Calu3 (cell line): ENCODE measurements around the gene CACHD1. TPM values are rescaled to one million over a fixed set of nuclear protein-coding genes. Genes with fewer than 3 reads are reported as not detected.

ENCODE experiments used
- BruUV-seq: library from RNA; stranded (reverse); fragments of 400-500 nt; replicated peaks from 2 replicates; lab custom pipeline; 2021; lab: Mats Ljungman, UMichigan
- CTCF ChIA-PET: fragments of 300-600 bp; sonication (Branson Sonifier 250); formaldehyde crosslinking; loops from one replicate; lab custom pipeline; 2022; ENCODE audit warnings: antibody characterized with exemption; lab: Charles Lee
- DNase-seq: peaks from one replicate; pipeline ENCODE4 v3.0.0; 2022
- H3K27ac Mint-ChIP-seq: one replicate; pipeline ENCODE4 v1.8.0; 2022; ENCODE audit warnings: mixed read lengths; ENCODE audit not compliant: unreplicated experiment
- H3K27me3 Mint-ChIP-seq: one replicate; pipeline ENCODE4 v1.8.0; 2022; ENCODE audit warnings: mixed read lengths; ENCODE audit not compliant: unreplicated experiment
- H3K36me3 Mint-ChIP-seq: one replicate; pipeline ENCODE4 v1.8.0; 2022; ENCODE audit warnings: mild to moderate bottlenecking, moderate library complexity, mixed read lengths; ENCODE audit not compliant: insufficient read depth, unreplicated experiment
- H3K4me1 Mint-ChIP-seq: one replicate; pipeline ENCODE4 v1.8.0; 2022; ENCODE audit warnings: mild to moderate bottlenecking, low read depth, mixed read lengths; ENCODE audit not compliant: unreplicated experiment
- H3K4me3 Mint-ChIP-seq: one replicate; pipeline ENCODE4 v1.8.0; 2022; ENCODE audit warnings: mild to moderate bottlenecking, low read depth, moderate library complexity, mixed read lengths; ENCODE audit not compliant: unreplicated experiment
- H3K9me3 Mint-ChIP-seq: one replicate; pipeline ENCODE4 v1.8.0; 2022; ENCODE audit warnings: low read depth, mixed read lengths; ENCODE audit not compliant: unreplicated experiment
- CTCF ChIP-seq: fragments of 200-600 bp; IDR thresholded peaks from one replicate; pipeline ENCODE4 v1.8.0; 2022; ENCODE audit warnings: antibody characterized with exemption; ENCODE audit not compliant: unreplicated experiment
- intact Hi-C: fragments of 100-400 bp; cut with micrococcal nuclease; formaldehyde crosslinking; loops from one replicate; pipeline ENCODE4 v1.10.0; 2022; ENCODE audit not compliant: unreplicated experiment
- total RNA-seq: library from RNA; stranded (reverse); gene quantifications from 2 replicates; pipeline ENCODE4 v1.2.3, GENCODE V29; 2022

Gene CACHD1
- total RNA-seq, 1 experiment from 2014 or later: 3.5 TPM

- TF ChIP-seq CTCF: no peak
- Mint-ChIP-seq H3K27ac (no peak overlapping the region), H3K36me3 (no peaks in the 10 kb centered on the region), H3K9me3 (no peaks in the 10 kb centered on the region), H3K4me3 (no peak overlapping the region), H3K27me3 (no peaks in the 10 kb centered on the region), H3K4me1 (no peaks in the 10 kb centered on the region)
- no peak for DNase-seq
- CTCF ChIA-PET: interaction anchor here (1.2 kb wide), 1 partner anchor 21 kb away, joined by 4 read pairs; no protein-coding TSS in a partner anchor
- BruUV-seq: no TSS peak
- intact Hi-C loops: no loop called here
Measured at GRCh38 chr1:64495878-64496277, 25.9 kb downstream of the CACHD1 start.

- no peaks in the 10 kb centered on the region for H3K36me3 Mint-ChIP-seq
- no peak for TF ChIP-seq CTCF
- no TSS peak for BruUV-seq
- CTCF ChIA-PET: interaction anchor here (1.2 kb wide), 1 partner anchor 22 kb away, joined by 4 read pairs; no protein-coding TSS in a partner anchor
- H3K4me1 Mint-ChIP-seq: no peaks in the 10 kb centered on the region
- intact Hi-C loops: no loop called here
- no peak overlapping the region for H3K27ac Mint-ChIP-seq
- H3K9me3 Mint-ChIP-seq: no peaks in the 10 kb centered on the region
- no peak overlapping the region for H3K4me3 Mint-ChIP-seq
- no peaks in the 10 kb centered on the region for H3K27me3 Mint-ChIP-seq
- no peak for DNase-seq
Measured at GRCh38 chr1:64496606-64497005, 26.7 kb downstream of the CACHD1 start.

- no TSS peak for BruUV-seq
- intact Hi-C loops: no loop called here
- no peaks in the 10 kb centered on the region for H3K4me1 Mint-ChIP-seq
- no peak overlapping the region for H3K27ac Mint-ChIP-seq
- no peak for TF ChIP-seq CTCF
- no peak overlapping the region for H3K4me3 Mint-ChIP-seq
- DNase-seq: no peak
- no peaks in the 10 kb centered on the region for H3K9me3 Mint-ChIP-seq
- CTCF ChIA-PET: no interaction called here
- H3K27me3 Mint-ChIP-seq: no peaks in the 10 kb centered on the region
- no peaks in the 10 kb centered on the region for H3K36me3 Mint-ChIP-seq
Measured at GRCh38 chr1:64497088-64497883, 27.4 kb downstream of the CACHD1 start.

GRCh38 chr1:64498325-64498724, 28.4 kb downstream of the CACHD1 start:
- Mint-ChIP-seq H3K9me3 (no peaks in the 10 kb centered on the region), H3K27me3 (no peaks in the 10 kb centered on the region), H3K36me3 (no peaks in the 10 kb centered on the region), H3K4me3 (no peak overlapping the region), H3K4me1 (no peaks in the 10 kb centered on the region), H3K27ac (no peak overlapping the region)
- intact Hi-C loops: no loop called here
- DNase-seq: no peak
- TF ChIP-seq CTCF: no peak
- no TSS peak for BruUV-seq
- CTCF ChIA-PET: no interaction called here
